HS-5 (cell line): Measurements from ENCODE around the gene RHBDF2.

Experiments
- DNase-seq: peaks from one replicate; pipeline ENCODE4 v3.0.0-alpha.2; 2012; ENCODE audit warnings: low read depth

The RHBDF2 gene

DNA sequence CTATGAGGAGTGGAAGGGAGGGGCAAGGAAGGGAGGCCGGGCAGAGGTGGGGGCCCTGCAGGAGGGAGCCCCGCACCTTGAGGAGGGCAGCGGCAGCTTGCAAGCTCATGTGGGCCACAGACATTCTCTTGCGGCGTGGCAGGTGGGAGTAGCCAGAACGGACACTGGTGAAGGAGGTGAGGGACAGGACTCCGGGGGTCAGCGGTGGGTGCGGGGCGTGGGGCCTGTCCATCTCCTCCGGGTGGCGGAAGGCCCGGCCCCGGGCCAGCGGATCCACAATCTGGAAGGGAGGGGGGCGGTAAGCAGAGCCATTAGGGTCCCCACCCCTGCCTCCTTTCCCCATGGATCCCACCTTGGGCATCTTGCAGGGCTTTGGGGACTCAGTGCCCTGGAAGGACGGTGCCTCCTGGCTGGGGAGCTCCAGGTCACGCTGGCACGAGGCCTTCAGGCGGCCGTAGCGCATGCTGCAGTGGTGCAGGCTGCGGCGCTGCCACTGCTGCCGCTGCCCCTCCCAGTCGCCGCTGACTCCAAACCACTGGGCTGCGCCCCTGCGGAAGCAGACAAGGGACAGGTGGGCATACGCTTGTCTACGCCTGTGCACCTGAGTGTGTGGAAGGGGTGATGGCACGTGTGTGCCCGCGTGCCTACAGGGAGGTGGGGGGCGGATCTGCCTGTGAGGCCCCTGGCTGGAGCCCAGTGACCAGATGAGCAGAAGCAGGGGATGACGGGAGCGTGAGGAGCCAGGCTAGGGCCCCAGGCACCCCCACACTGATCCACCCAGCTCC is 22.3 kb downstream of the RHBDF2 start:
- DNase-seq = no peak

DNA sequence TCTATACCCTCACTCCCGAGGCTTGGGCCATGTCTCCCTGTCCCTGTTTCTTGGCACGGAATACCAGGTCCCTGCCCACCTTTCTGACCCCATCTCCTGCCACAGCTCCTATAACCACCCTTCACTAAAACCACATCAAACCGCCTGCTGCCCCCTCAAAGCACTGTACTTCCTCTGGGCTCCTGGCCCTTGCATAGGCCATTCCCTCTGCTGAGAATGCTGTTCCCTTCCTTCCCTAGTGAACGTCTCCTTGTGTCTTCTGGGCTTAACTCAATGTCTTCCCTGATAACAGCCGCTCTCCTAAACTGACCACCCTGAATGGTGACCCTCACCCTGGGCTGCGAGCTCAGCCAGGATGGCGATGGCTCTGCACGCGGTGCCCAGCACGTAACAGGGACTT is 23.1 kb downstream of the RHBDF2 start:
- DNase-seq = no peak

- no peak for DNase-seq
Observed at GRCh38 chr17:76477576-76477975, 23.6 kb downstream of the RHBDF2 start.

GRCh38 chr17:76476736-76477135 is 24.5 kb downstream of the RHBDF2 start:
- DNase-seq = no peak

DNA sequence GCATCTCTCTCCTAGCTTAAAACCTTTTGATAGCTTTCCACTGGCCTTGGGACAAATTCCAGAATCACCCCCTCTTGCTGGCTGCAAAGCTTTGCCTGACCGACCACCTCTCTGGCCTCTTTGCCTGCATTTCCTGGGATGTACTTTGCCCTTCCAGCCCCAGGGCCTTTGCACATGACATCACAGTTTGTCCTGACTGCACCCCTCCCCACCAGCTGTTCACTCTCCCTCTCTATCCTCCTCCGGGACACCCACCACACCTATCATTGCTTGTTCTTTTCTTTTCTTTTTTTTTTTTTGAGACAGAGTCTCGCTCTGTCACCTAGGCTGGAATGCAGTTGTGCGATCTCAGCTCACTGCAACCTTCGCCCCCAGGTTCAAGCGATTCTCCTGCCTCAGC is 25.9 kb downstream of the RHBDF2 start:
- DNase-seq = no peak

- DNase-seq = no peak
Observed at GRCh38 chr17:76474894-76475293, 26.3 kb downstream of the RHBDF2 start.

DNA sequence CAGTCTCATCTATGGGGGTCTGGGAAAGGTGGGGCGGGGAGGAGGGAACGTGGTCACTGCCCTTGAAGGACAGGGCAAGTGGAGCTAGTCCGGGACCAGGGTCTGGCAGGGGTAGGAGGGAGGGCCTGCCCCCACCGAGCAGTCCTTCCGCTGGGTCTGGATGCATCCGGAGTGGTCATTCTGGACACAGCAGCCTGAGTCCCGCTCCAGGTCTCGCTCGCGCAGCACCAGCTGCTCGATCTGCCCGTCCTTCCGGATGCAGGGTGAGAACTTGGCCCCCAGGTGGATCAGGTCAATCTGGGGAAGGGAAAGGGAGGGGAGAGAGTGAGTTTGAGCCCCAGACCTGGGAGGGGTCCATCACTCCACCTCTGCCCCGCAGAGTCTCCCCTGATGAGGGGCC is 27.0 kb downstream of the RHBDF2 start:
- DNase-seq = no peak

DNA sequence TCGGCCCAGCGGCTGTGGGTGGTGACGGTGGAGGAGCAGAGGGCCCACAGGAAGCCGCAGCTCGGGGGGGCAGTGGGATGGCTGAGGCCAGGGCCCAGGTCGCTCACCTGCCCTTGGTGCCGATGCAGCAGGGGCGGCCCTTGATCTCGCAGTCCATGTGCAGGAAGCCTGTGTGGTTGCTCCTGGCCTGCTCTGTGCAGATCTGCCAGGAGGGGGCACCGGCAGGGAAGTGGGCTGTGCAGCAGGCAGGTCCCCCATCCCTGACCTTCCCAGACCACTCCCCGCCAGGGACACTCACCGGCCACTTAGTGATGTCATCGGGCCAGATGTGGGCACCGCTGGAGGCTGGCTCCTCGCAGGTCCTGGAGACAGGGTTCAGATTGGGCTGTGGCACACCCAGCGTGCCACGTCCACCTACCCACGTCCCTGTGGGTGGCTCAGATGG is 27.7 kb downstream of the RHBDF2 start:
- DNase-seq = no peak

DNA sequence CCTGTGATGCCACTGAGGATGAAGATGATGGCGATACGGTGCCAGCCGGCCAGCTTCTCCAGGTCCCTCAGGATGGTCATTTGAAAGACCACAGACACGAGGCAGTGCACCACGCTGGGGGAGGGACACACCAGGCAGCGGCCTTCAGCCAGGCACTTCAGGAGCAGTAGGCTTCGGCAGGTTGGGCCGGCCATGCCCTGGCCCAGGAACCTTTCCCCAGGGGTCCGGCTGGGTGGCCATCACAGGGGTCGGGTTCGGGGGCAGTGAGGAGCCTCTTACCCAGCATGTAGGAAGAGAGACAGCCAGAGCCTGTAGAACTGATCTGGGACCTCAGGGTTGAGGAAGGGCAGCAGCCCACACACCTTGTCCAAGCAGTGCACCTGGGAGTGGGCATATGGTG is 28.5 kb downstream of the RHBDF2 start:
- no peak for DNase-seq

DNA sequence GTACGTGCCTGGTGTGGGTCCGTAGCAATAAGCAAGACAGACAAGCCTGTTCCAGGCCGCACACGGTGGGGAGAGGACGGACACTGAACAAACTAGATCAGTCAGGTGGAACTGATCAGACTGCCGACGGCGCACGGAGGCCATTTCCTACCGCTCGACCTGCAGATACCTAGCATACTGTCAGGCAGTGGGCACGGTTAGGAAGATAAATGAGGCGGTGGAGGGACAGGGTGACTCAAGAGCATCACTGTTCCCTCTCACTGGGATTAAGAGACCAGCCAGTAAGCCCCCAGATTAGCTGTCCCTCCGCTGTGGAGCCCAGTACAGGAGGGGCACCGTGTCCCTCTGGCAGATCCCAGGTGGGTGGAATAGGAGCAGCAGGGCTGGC is 29.0 kb downstream of the RHBDF2 start:
- DNase-seq = no peak

GRCh38 chr17:76471498-76472257 is 29.5 kb downstream of the RHBDF2 start:
- no peak for DNase-seq

- DNase-seq = no peak
Observed at GRCh38 chr17:76469991-76470739, 31.1 kb downstream of the RHBDF2 start.

DNA sequence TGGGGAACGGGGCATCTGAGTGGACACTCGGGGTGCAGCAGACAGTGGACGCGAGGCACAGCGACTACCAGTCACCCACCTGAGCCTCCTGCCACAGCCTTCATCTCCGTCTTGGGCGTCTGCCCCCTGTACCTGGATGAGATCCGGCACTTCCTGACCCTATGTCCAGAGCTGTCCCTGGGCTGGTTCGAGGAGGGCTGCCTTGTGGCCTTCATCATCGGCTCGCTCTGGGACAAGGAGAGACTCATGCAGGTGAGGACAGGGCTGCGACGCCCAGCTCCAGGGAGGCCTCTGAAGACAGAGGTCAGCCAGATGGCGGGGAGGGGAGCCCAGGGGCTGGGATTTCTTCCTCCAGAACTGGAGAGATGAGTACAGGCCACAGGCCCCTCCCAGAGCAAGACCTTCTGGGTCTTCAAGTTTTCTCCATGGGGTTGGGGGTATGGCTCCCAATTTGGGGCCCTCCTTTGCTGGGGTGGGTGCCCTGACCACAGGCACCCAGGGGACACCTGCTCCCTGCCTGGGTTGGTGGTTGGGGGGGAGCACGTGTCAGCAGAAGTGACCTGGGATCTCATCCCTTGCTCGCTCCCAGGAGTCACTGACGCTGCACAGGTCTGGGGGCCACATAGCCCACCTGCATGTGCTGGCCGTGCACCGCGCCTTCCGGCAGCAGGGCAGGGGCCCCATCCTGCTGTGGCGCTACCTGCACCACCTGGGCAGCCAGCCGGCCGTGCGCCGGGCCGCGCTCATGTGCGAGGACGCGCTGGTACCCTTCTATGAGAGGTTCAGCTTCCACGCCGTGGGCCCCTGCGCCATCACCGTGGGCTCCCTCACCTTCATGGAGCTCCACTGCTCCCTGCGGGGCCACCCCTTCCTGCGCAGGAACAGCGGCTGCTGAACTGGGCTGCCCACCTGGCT is 31.9 kb downstream of the RHBDF2 start:
- no peak for DNase-seq

DNA sequence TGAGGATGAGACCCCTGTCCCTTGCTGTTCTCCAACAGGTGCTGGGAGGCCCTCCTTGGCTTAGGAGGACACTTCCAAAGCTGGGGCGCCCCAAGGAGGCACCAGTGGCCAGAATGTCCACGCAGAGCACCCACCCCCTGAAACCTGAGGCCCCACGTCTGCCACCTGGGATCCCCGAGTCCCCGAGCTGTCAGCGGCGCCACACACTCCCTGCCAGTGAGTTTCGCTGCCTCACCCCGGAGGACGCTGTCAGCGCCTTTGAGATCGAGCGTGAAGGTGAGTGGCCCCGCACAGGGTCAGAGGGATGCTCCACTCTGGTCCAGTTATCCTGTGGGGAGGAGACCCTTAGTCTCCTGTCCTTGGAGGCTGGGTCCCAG is 32.6 kb downstream of the RHBDF2 start:
- no peak for DNase-seq

DNA sequence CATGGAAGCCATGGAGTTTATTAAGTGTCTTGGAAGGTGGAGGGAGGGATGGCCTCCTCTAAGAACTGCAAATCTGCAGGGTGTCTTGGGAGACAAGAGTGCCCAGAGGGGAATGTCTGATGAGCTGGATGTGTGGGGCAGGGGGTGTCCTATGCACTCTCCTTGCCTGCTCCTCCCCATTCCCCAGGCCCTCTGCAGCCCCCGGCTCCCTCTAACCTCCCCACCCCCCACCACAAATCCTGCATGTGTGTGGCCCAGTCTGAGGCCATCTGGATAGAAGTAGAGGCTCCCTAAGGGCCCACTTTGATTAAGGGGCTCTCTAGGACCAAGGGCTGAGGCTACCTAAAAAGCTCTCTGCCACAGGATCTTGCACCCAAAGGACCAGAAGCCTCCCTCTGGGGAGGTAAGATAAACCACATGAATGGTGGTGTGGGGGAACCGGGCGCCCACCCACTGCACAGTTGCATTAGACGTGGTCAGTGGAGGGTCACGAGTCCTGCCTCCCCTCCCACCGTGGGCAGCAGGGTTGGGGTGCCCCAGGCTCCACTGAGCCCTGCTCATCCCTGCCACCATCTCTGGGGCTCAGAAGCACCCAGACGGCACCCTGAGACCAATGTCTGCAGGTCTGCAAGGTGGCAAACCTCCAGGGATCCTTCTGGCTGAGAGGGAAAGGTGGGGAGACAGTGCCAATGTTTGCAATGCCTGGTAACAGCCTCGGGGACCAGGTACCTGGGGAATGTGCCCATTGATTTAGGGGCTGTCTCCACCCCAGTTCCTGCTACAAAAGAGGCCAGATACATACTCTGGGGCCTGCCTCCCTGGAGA is 33.2 kb downstream of the RHBDF2 start:
- DNase-seq = no peak

DNA sequence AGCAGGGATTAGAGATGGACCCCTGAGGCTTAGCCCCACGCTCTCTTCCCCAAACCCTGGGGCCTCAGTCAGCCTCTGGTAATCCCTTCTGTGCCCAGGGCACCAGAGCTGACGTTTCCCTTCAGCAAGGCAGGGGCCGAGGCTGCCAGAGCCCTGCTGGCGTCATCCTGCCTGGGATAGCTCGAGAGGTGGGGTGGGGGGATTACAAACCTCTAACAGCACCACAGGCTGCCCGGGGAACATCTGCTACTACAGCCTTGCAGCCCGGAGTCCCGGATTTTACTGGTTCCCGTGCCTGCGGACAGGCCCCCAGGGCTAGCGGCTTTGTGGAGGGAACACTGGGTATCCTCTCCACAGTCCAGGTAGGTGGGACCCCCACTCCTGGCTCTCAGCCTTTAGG is 33.9 kb downstream of the RHBDF2 start, which contains the start of gene AANAT:
AANAT (plus strand) TSS at position 238 of the 400 bp plus-strand sequence. CDS start 1,144 bp downstream, outside the sequence.
- DNase-seq = no peak

GRCh38 chr17:76466775-76467130 is 34.5 kb downstream of the RHBDF2 start:
- DNase-seq = no peak

- DNase-seq = no peak
Observed at GRCh38 chr17:76462556-76463290, 38.5 kb downstream of the RHBDF2 start.

- no peak for DNase-seq
Observed at GRCh38 chr17:76461765-76462555, 39.3 kb downstream of the RHBDF2 start.
